Activated CD4-positive, alpha-beta memory T cell treated with anti-CD3 and anti-CD28 coated beads, Interleukin-2, amount 10 ng/mL, durations not matched to agents 7 days and 5 days (primary cell): Measurements from ENCODE around the gene COX19. TPM values are rescaled to one million over a fixed set of nuclear protein-coding genes. Genes with fewer than 3 reads are reported as not detected.

Experiments used
- total RNA-seq, 2 experiments: library from RNA; stranded (reverse); gene quantifications; one replicate each; pipeline ENCODE4 v1.2.3, GENCODE V29; 2021

Gene COX19
- total RNA-seq, 2 experiments from 2014 or later, result 17.4 to 18.2 TPM

Other genes starting within 250 kb of the COX19 start
- gene DNAAF5, start 248.8 kb downstream of the COX19 start, total RNA-seq, result 10 to 100 TPM; 16.8 to 19.7 TPM
- 10 to 100 TPM; 13.1 to 13.4 TPM for gene PRKAR1B, start 248.3 kb downstream of the COX19 start, total RNA-seq
- 10 to 100 TPM; 65.7 to 72.8 TPM for gene SUN1, start 143.1 kb downstream of the COX19 start, total RNA-seq
- 10 to 100 TPM; 32.6 to 38.2 TPM for gene GET4, start 99.0 kb downstream of the COX19 start, total RNA-seq
- gene ADAP1, start 20.9 kb downstream of the COX19 start, total RNA-seq, result 10 to 100 TPM; 11.1 to 13.0 TPM
- not detected for gene CYP2W1, start 7.6 kb upstream of the COX19 start, total RNA-seq
- 10 to 100 TPM; 10.0 to 10.1 TPM for gene GPR146, start 69.0 kb upstream of the COX19 start, total RNA-seq
- under 1 TPM in 1 of 2 experiments, not detected in 1; 0.15 TPM for gene GPER1, start 112.6 kb upstream of the COX19 start, total RNA-seq
- 10 to 100 TPM; 29.4 to 34.6 TPM for gene ZFAND2A, start 184.6 kb upstream of the COX19 start, total RNA-seq